ENCODE measurements around the gene WNT8B. TPM values are rescaled to one million over a fixed set of nuclear protein-coding genes. Genes with fewer than 3 reads are reported as not detected.
A peak's percentile ranks its signal among the peaks of the same experiment; 100 is the strongest.

WNT8B gene
- total RNA-seq, 1 donor from 2014 or later: not detected

- Histone ChIP-seq H3K36me3 (ENCODE audit: control insufficient read depth in 3 of 3, insufficient read depth in 3 of 3, low read length in 3 of 3) (peaks cover 28 to 45% (median 35%) of the 10 kb centered on the region in 3 donors), H3K9me3 (ENCODE audit: control insufficient read depth in 3 of 3, low read length in 3 of 3) (no peaks in the 10 kb centered on the region), H3K4me3 (ENCODE audit: low read length in 3 of 3) (no peak overlapping the region), H3K9ac (ENCODE audit: low read depth in 1 of 3, low read length in 3 of 3) (no peak overlapping the region), H3K27ac (ENCODE audit: low read depth, low read length) (no peak overlapping the region), H3K4me1 (ENCODE audit: control insufficient read depth in 3 of 3, insufficient read depth in 3 of 3, low read length in 3 of 3) (peaks cover 0 to under 1% (median 0%) of the 10 kb centered on the region in 3 donors), H3K27me3 (ENCODE audit: control insufficient read depth in 3 of 3, insufficient read depth in 3 of 3, low read length in 3 of 3) (no peaks in the 10 kb centered on the region)
These were observed 47.9 kb downstream of the WNT8B start for GRCh38 chr10:100510533-100511308.

- Histone ChIP-seq H3K4me3 (ENCODE audit: low read length in 3 of 3) (no peak overlapping the region), H3K9me3 (ENCODE audit: control insufficient read depth in 3 of 3, low read length in 3 of 3) (no peaks in the 10 kb centered on the region), H3K9ac (ENCODE audit: low read depth in 1 of 3, low read length in 3 of 3) (no peak overlapping the region), H3K36me3 (ENCODE audit: control insufficient read depth in 3 of 3, insufficient read depth in 3 of 3, low read length in 3 of 3) (peaks cover 6 to 14% (median 8%) of the 10 kb centered on the region in 3 donors), H3K27me3 (ENCODE audit: control insufficient read depth in 3 of 3, insufficient read depth in 3 of 3, low read length in 3 of 3) (no peaks in the 10 kb centered on the region), H3K27ac (ENCODE audit: low read depth, low read length) (no peak overlapping the region), H3K4me1 (ENCODE audit: control insufficient read depth in 3 of 3, insufficient read depth in 3 of 3, low read length in 3 of 3) (peaks cover 24 to 30% (median 28%) of the 10 kb centered on the region in 3 donors)
These were observed 52.8 kb downstream of the WNT8B start for GRCh38 chr10:100515612-100516011.

GRCh38 chr10:100516847-100517246, 54.0 kb downstream of the WNT8B start:
- H3K27ac ChIP-seq (ENCODE audit: low read depth, low read length): peak overlapping the region; percentile 69
- H3K9ac ChIP-seq (ENCODE audit: low read depth in 1 of 3, low read length in 3 of 3): no peak overlapping the region
- peaks cover 24 to 30% (median 28%) of the 10 kb centered on the region in 3 donors for H3K4me1 ChIP-seq (ENCODE audit: control insufficient read depth in 3 of 3, insufficient read depth in 3 of 3, low read length in 3 of 3)
- peak overlapping the region in 1 of 3 donors; percentile 2 for H3K4me3 ChIP-seq (ENCODE audit: low read length in 3 of 3)
- no peaks in the 10 kb centered on the region for H3K9me3 ChIP-seq (ENCODE audit: control insufficient read depth in 3 of 3, low read length in 3 of 3)
- no peaks in the 10 kb centered on the region for H3K27me3 ChIP-seq (ENCODE audit: control insufficient read depth in 3 of 3, insufficient read depth in 3 of 3, low read length in 3 of 3)
- H3K36me3 ChIP-seq (ENCODE audit: control insufficient read depth in 3 of 3, insufficient read depth in 3 of 3, low read length in 3 of 3): peaks cover 3 to 8% (median 6%) of the 10 kb centered on the region in 3 donors

DNA sequence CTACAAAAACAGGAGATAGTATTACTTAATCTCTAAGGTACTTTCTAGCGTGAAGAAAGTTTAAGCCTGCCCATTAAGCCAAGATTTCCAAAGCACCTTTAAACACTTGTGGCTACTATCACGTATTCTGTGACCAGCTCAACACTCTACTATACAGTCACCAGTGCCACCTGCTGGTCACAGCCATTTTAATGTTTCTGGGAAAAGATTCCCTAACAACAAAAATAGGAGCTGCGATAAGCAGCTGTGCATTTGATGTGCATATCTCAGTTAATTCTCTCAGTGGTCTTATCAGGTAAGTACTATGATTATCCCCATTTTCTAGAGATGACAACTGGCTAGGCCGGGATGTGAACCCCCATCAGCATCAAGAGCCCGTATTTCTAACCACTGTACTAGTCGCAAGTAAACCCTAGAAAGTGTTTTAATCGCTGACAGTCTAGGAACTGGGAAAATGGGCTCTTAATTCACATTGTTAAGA, 56.0 kb downstream of the WNT8B start:
- H3K36me3 ChIP-seq (ENCODE audit: control insufficient read depth in 3 of 3, insufficient read depth in 3 of 3, low read length in 3 of 3): peaks cover 4 to 17% (median 9%) of the 10 kb centered on the region in 3 donors
- peaks cover 24 to 30% (median 28%) of the 10 kb centered on the region in 3 donors for H3K4me1 ChIP-seq (ENCODE audit: control insufficient read depth in 3 of 3, insufficient read depth in 3 of 3, low read length in 3 of 3)
- no peaks in the 10 kb centered on the region for H3K9me3 ChIP-seq (ENCODE audit: control insufficient read depth in 3 of 3, low read length in 3 of 3)
- peak overlapping the region; percentile 65 to 92 (median 79) for H3K9ac ChIP-seq (ENCODE audit: low read depth in 1 of 3, low read length in 3 of 3)
- H3K27ac ChIP-seq (ENCODE audit: low read depth, low read length): peak overlapping the region; percentile 67
- no peaks in the 10 kb centered on the region for H3K27me3 ChIP-seq (ENCODE audit: control insufficient read depth in 3 of 3, insufficient read depth in 3 of 3, low read length in 3 of 3)
- H3K4me3 ChIP-seq (ENCODE audit: low read length in 3 of 3): peak overlapping the region; percentile 73 to 86 (median 79)

GRCh38 chr10:100519311-100520051, 56.7 kb downstream of the WNT8B start, which contains the start of gene SEC31B:
Gene SEC31B, minus strand, starts transcription at chr10:100519861. Its CDS starts 2,909 bp downstream, at chr10:100516952.
- Histone ChIP-seq H3K27ac (ENCODE audit: low read depth, low read length) (peak within 1 kb of the TSS; percentile 67), H3K36me3 (ENCODE audit: control insufficient read depth in 3 of 3, insufficient read depth in 3 of 3, low read length in 3 of 3) (peaks cover 11 to 24% (median 16%) of the 10 kb centered on the region in 3 donors), H3K9ac (ENCODE audit: low read depth in 1 of 3, low read length in 3 of 3) (peak within 1 kb of the TSS; percentile 65 to 92 (median 79)), H3K4me1 (ENCODE audit: control insufficient read depth in 3 of 3, insufficient read depth in 3 of 3, low read length in 3 of 3) (peaks cover 24 to 30% (median 28%) of the 10 kb centered on the region in 3 donors), H3K4me3 (ENCODE audit: low read length in 3 of 3) (peak within 1 kb of the TSS; percentile 73 to 86 (median 79)), H3K27me3 (ENCODE audit: control insufficient read depth in 3 of 3, insufficient read depth in 3 of 3, low read length in 3 of 3) (no peaks in the 10 kb centered on the region), H3K9me3 (ENCODE audit: control insufficient read depth in 3 of 3, low read length in 3 of 3) (no peaks in the 10 kb centered on the region)

GRCh38 chr10:100520811-100521210, 58.0 kb downstream of the WNT8B start:
- no peak overlapping the region for H3K4me3 ChIP-seq (ENCODE audit: low read length in 3 of 3)
- H3K9me3 ChIP-seq (ENCODE audit: control insufficient read depth in 3 of 3, low read length in 3 of 3): no peaks in the 10 kb centered on the region
- no peak overlapping the region for H3K27ac ChIP-seq (ENCODE audit: low read depth, low read length)
- no peak overlapping the region for H3K9ac ChIP-seq (ENCODE audit: low read depth in 1 of 3, low read length in 3 of 3)
- peaks cover 22 to 30% (median 28%) of the 10 kb centered on the region in 3 donors for H3K4me1 ChIP-seq (ENCODE audit: control insufficient read depth in 3 of 3, insufficient read depth in 3 of 3, low read length in 3 of 3)
- no peaks in the 10 kb centered on the region for H3K27me3 ChIP-seq (ENCODE audit: control insufficient read depth in 3 of 3, insufficient read depth in 3 of 3, low read length in 3 of 3)
- H3K36me3 ChIP-seq (ENCODE audit: control insufficient read depth in 3 of 3, insufficient read depth in 3 of 3, low read length in 3 of 3): peaks cover 24 to 30% (median 29%) of the 10 kb centered on the region in 3 donors

DNA sequence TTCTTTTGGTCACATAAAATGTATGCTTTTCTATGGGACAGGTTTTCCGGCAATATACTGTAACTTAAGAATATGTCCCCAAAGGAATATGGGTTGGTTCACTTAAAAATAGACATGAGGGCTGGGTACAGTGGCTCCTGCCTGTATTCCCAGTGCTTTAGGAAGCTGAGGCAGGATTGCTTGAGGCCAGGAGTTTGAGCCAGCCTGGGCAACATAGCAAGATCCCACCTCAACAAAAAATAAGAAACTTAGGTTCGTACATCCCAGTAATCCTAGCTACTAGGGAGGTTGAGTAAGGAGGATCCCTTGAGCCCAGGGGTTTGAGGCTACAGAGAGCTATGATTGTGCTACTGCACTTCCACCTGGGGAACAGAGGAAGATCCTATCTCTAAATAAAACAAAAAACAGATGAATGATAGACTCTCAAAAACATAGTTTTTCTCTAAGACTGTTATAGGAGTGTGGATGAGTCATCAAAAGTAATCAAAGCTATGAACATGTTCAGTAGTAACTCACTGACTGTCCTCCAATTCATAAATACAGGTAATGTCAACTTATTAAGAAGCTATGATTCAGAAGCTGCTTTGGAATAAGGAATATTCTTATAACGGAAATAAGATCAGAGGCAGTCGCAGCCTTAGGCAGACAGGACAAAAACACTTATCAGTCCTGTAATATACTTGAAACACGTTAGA, 59.4 kb downstream of the WNT8B start:
- no peak overlapping the region for H3K4me3 ChIP-seq (ENCODE audit: low read length in 3 of 3)
- H3K9ac ChIP-seq (ENCODE audit: low read depth in 1 of 3, low read length in 3 of 3): no peak overlapping the region
- no peaks in the 10 kb centered on the region for H3K27me3 ChIP-seq (ENCODE audit: control insufficient read depth in 3 of 3, insufficient read depth in 3 of 3, low read length in 3 of 3)
- no peak overlapping the region for H3K27ac ChIP-seq (ENCODE audit: low read depth, low read length)
- H3K36me3 ChIP-seq (ENCODE audit: control insufficient read depth in 3 of 3, insufficient read depth in 3 of 3, low read length in 3 of 3): peaks cover 38 to 44% (median 42%) of the 10 kb centered on the region in 3 donors
- H3K9me3 ChIP-seq (ENCODE audit: control insufficient read depth in 3 of 3, low read length in 3 of 3): no peaks in the 10 kb centered on the region
- peaks cover 20 to 27% (median 20%) of the 10 kb centered on the region in 3 donors for H3K4me1 ChIP-seq (ENCODE audit: control insufficient read depth in 3 of 3, insufficient read depth in 3 of 3, low read length in 3 of 3)

- peaks cover 15 to 28% (median 18%) of the 10 kb centered on the region in 3 donors for H3K4me1 ChIP-seq (ENCODE audit: control insufficient read depth in 3 of 3, insufficient read depth in 3 of 3, low read length in 3 of 3)
- no peaks in the 10 kb centered on the region for H3K27me3 ChIP-seq (ENCODE audit: control insufficient read depth in 3 of 3, insufficient read depth in 3 of 3, low read length in 3 of 3)
- H3K9ac ChIP-seq (ENCODE audit: low read depth in 1 of 3, low read length in 3 of 3): no peak overlapping the region
- H3K4me3 ChIP-seq (ENCODE audit: low read length in 3 of 3): no peak overlapping the region
- H3K36me3 ChIP-seq (ENCODE audit: control insufficient read depth in 3 of 3, insufficient read depth in 3 of 3, low read length in 3 of 3): peaks cover 38 to 44% (median 42%) of the 10 kb centered on the region in 3 donors
- H3K27ac ChIP-seq (ENCODE audit: low read depth, low read length): no peak overlapping the region
- H3K9me3 ChIP-seq (ENCODE audit: control insufficient read depth in 3 of 3, low read length in 3 of 3): no peaks in the 10 kb centered on the region
These were observed 60.1 kb downstream of the WNT8B start for GRCh38 chr10:100522945-100523344.

DNA sequence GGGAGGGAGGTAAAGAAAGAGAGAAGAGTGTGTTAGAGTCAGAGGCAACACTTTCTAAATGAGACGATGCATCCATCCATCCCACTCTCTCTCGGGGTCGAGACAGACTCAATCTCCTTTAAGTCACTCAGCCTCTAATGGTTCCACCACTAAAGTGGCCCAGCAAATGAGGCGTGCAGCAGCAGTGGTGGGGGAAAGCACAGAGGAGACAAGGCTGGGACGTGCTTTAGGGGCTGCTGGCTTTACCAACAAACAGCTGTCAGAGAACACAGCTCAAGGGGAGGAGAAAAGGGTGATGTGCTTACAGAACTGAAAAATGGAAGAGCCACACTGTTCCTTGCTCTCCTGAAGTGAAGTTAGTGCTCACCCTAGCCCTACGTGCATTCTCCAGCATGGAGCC, 61.4 kb downstream of the WNT8B start:
- Histone ChIP-seq H3K9ac (ENCODE audit: low read depth in 1 of 3, low read length in 3 of 3) (no peak overlapping the region), H3K4me3 (ENCODE audit: low read length in 3 of 3) (no peak overlapping the region), H3K36me3 (ENCODE audit: control insufficient read depth in 3 of 3, insufficient read depth in 3 of 3, low read length in 3 of 3) (peaks cover 38 to 44% (median 42%) of the 10 kb centered on the region in 3 donors), H3K27me3 (ENCODE audit: control insufficient read depth in 3 of 3, insufficient read depth in 3 of 3, low read length in 3 of 3) (no peaks in the 10 kb centered on the region), H3K9me3 (ENCODE audit: control insufficient read depth in 3 of 3, low read length in 3 of 3) (no peaks in the 10 kb centered on the region), H3K27ac (ENCODE audit: low read depth, low read length) (no peak overlapping the region), H3K4me1 (ENCODE audit: control insufficient read depth in 3 of 3, insufficient read depth in 3 of 3, low read length in 3 of 3) (peaks cover 22 to 30% (median 23%) of the 10 kb centered on the region in 3 donors)

Measured in skeletal muscle tissue (tissue), 4 donors.